ENCODE data around the gene ZCCHC17.

Gene ZCCHC17

GRCh38 chr1:31308036-31308435 lies 11.2 kb downstream of the ZCCHC17 start:
- DNase-seq = no peak

- DNase-seq = no peak
Observed at GRCh38 chr1:31310198-31310597, 13.4 kb downstream of the ZCCHC17 start.

GRCh38 chr1:31315902-31316301 lies 19.1 kb downstream of the ZCCHC17 start:
- no peak for DNase-seq

GRCh38 chr1:31318146-31318545 lies 21.3 kb downstream of the ZCCHC17 start:
- DNase-seq = no peak

GRCh38 chr1:31324093-31324492 lies 27.3 kb downstream of the ZCCHC17 start:
- no peak for DNase-seq

GRCh38 chr1:31324992-31325391 lies 28.2 kb downstream of the ZCCHC17 start:
- no peak for DNase-seq

GRCh38 chr1:31326461-31326860 lies 29.6 kb downstream of the ZCCHC17 start:
- no peak for DNase-seq

GRCh38 chr1:31327381-31327780 lies 30.5 kb downstream of the ZCCHC17 start:
- no peak for DNase-seq

GRCh38 chr1:31335007-31335406 lies 38.2 kb downstream of the ZCCHC17 start:
- no peak for DNase-seq

GRCh38 chr1:31336687-31337467 lies 40.0 kb downstream of the ZCCHC17 start:
- no peak for DNase-seq

- no peak for DNase-seq
Observed at GRCh38 chr1:31344503-31344902, 47.7 kb downstream of the ZCCHC17 start.

- DNase-seq = no peak
Observed at GRCh38 chr1:31345635-31346034, 48.8 kb downstream of the ZCCHC17 start.

- DNase-seq = no peak
Observed at GRCh38 chr1:31346785-31347184, 50.0 kb downstream of the ZCCHC17 start.

GRCh38 chr1:31348449-31348848 lies 51.6 kb downstream of the ZCCHC17 start:
- DNase-seq = no peak

GRCh38 chr1:31354283-31354682 lies 57.5 kb downstream of the ZCCHC17 start:
- no peak for DNase-seq

GRCh38 chr1:31356427-31356826 lies 59.6 kb downstream of the ZCCHC17 start:
- DNase-seq = no peak

GRCh38 chr1:31361607-31362006 lies 64.8 kb downstream of the ZCCHC17 start:
- no peak for DNase-seq

- no peak for DNase-seq
Observed at GRCh38 chr1:31362032-31362431, 65.2 kb downstream of the ZCCHC17 start.

GRCh38 chr1:31364561-31365250 lies 67.9 kb downstream of the ZCCHC17 start:
- DNase-seq = no peak

- peak; percentile 40 for DNase-seq
Observed at GRCh38 chr1:31366796-31367195, 70.0 kb downstream of the ZCCHC17 start.

- peak; percentile 85 for DNase-seq
Observed at GRCh38 chr1:31368611-31369107, 71.8 kb downstream of the ZCCHC17 start.

- no peak for DNase-seq
Observed at GRCh38 chr1:31370021-31370420, 73.2 kb downstream of the ZCCHC17 start.

GRCh38 chr1:31370565-31370964 lies 73.7 kb downstream of the ZCCHC17 start:
- no peak for DNase-seq

Measured in NCI-H2029 (cell line).